Measurements from ENCODE around the gene CEP112. TPM values are rescaled to one million over a fixed set of nuclear protein-coding genes. Genes with fewer than 3 reads are reported as not detected.

The CEP112 gene
- polyA plus RNA-seq, 1 donor from 2014 or later = 6.0 TPM

GRCh38 chr17:65670667-65671371 is 521.1 kb downstream of the CEP112 start:
- TF ChIP-seq EZH2 (IDR thresholded peaks at IDR 0.05; ENCODE audit: borderline replicate concordance, insufficient read depth, low read length, poor library complexity, severe bottlenecking) (no peak), EP300 (conservative IDR thresholded peaks at IDR 0.05; ENCODE audit: poor library complexity, severe bottlenecking) (no peak), SMC3 (conservative IDR thresholded peaks at IDR 0.05; ENCODE audit: poor library complexity) (no peak), MXI1 (conservative IDR thresholded peaks at IDR 0.05; ENCODE audit: poor library complexity, severe bottlenecking) (no peak), POLR2AphosphoS5 (IDR thresholded peaks at IDR 0.05) (no peak), TAF1 (IDR thresholded peaks at IDR 0.05; ENCODE audit: low read depth) (no peak), RAD21 (conservative IDR thresholded peaks at IDR 0.05) (no peak)
- TF ChIP-seq, protein P1, sequence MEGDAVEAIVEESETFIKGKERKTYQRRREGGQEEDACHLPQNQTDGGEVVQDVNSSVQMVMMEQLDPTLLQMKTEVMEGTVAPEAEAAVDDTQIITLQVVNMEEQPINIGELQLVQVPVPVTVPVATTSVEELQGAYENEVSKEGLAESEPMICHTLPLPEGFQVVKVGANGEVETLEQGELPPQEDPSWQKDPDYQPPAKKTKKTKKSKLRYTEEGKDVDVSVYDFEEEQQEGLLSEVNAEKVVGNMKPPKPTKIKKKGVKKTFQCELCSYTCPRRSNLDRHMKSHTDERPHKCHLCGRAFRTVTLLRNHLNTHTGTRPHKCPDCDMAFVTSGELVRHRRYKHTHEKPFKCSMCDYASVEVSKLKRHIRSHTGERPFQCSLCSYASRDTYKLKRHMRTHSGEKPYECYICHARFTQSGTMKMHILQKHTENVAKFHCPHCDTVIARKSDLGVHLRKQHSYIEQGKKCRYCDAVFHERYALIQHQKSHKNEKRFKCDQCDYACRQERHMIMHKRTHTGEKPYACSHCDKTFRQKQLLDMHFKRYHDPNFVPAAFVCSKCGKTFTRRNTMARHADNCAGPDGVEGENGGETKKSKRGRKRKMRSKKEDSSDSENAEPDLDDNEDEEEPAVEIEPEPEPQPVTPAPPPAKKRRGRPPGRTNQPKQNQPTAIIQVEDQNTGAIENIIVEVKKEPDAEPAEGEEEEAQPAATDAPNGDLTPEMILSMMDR (IDR thresholded peaks at IDR 0.05; ENCODE audit: poor library complexity, severe bottlenecking) = no peak
- TF ChIP-seq, protein P2, sequence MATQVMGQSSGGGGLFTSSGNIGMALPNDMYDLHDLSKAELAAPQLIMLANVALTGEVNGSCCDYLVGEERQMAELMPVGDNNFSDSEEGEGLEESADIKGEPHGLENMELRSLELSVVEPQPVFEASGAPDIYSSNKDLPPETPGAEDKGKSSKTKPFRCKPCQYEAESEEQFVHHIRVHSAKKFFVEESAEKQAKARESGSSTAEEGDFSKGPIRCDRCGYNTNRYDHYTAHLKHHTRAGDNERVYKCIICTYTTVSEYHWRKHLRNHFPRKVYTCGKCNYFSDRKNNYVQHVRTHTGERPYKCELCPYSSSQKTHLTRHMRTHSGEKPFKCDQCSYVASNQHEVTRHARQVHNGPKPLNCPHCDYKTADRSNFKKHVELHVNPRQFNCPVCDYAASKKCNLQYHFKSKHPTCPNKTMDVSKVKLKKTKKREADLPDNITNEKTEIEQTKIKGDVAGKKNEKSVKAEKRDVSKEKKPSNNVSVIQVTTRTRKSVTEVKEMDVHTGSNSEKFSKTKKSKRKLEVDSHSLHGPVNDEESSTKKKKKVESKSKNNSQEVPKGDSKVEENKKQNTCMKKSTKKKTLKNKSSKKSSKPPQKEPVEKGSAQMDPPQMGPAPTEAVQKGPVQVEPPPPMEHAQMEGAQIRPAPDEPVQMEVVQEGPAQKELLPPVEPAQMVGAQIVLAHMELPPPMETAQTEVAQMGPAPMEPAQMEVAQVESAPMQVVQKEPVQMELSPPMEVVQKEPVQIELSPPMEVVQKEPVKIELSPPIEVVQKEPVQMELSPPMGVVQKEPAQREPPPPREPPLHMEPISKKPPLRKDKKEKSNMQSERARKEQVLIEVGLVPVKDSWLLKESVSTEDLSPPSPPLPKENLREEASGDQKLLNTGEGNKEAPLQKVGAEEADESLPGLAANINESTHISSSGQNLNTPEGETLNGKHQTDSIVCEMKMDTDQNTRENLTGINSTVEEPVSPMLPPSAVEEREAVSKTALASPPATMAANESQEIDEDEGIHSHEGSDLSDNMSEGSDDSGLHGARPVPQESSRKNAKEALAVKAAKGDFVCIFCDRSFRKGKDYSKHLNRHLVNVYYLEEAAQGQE (IDR thresholded peaks at IDR 0.05; ENCODE audit: borderline replicate concordance) = no peak
- Histone ChIP-seq H3K9ac (ENCODE audit: low read length) (no peak overlapping the region), H3K4me3 (ENCODE audit: low read length) (no peak overlapping the region), H3K4me2 (ENCODE audit: low read length) (no peak overlapping the region), H3K27me3 (ENCODE audit: insufficient read depth, low read depth, low read length) (no peaks in the 10 kb centered on the region), H3K36me3 (ENCODE audit: insufficient read depth, low read length) (no peaks in the 10 kb centered on the region), H3F3A (ENCODE audit: insufficient read depth, low read length, poor library complexity, severe bottlenecking) (no peaks in the 10 kb centered on the region), H4K20me1 (ENCODE audit: insufficient read depth) (no peaks in the 10 kb centered on the region), H3K79me2 (replicated peaks; ENCODE audit: insufficient read depth, low read length) (no peaks in the 10 kb centered on the region), H2AFZ (ENCODE audit: low read depth, low read length) (no peak overlapping the region), H3K9me2 (ENCODE audit: insufficient read depth, low read length) (no peaks in the 10 kb centered on the region), H3K9me3 (ENCODE audit: low read length) (no peaks in the 10 kb centered on the region), H3K27ac (ENCODE audit: low read length) (no peak overlapping the region)

DNA sequence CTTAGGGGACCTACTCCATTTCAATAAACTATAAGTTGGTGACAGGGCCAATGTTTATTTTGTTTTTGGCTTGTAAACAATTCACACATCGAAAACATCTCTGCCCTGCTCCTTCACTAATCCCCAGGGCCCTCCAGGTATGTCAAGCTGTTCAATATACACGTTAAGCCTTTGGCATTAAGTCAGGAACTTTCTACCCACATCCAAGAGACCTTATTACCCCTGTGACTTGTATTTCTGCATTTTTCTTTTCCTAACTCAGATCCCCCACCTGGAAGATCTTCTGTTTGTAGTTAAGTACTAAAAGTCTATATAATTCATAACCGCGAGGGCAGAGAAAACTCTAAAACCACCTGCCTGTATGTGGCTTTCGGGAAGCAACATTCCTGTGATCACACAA is 523.7 kb downstream of the CEP112 start:
- H4K20me1 ChIP-seq (ENCODE audit: insufficient read depth) = no peaks in the 10 kb centered on the region
- H3K9me2 ChIP-seq (ENCODE audit: insufficient read depth, low read length) = no peaks in the 10 kb centered on the region
- H3K4me3 ChIP-seq (ENCODE audit: low read length) = no peak overlapping the region
- H2AFZ ChIP-seq (ENCODE audit: low read depth, low read length) = no peak overlapping the region
- no peaks in the 10 kb centered on the region for H3F3A ChIP-seq (ENCODE audit: insufficient read depth, low read length, poor library complexity, severe bottlenecking)
- no peaks in the 10 kb centered on the region for H3K36me3 ChIP-seq (ENCODE audit: insufficient read depth, low read length)
- H3K27ac ChIP-seq (ENCODE audit: low read length) = no peak overlapping the region
- TF ChIP-seq, protein P1 (IDR thresholded peaks at IDR 0.05; ENCODE audit: poor library complexity, severe bottlenecking) = no peak
- TF ChIP-seq RAD21 (conservative IDR thresholded peaks at IDR 0.05) = no peak
- TF ChIP-seq MXI1 (conservative IDR thresholded peaks at IDR 0.05; ENCODE audit: poor library complexity, severe bottlenecking) = no peak
- TF ChIP-seq SMC3 (conservative IDR thresholded peaks at IDR 0.05; ENCODE audit: poor library complexity) = no peak
- TF ChIP-seq EZH2 (IDR thresholded peaks at IDR 0.05; ENCODE audit: borderline replicate concordance, insufficient read depth, low read length, poor library complexity, severe bottlenecking) = no peak
- no peak for TF ChIP-seq TAF1 (IDR thresholded peaks at IDR 0.05; ENCODE audit: low read depth)
- TF ChIP-seq POLR2AphosphoS5 (IDR thresholded peaks at IDR 0.05) = no peak
- no peak for TF ChIP-seq EP300 (conservative IDR thresholded peaks at IDR 0.05; ENCODE audit: poor library complexity, severe bottlenecking)
- TF ChIP-seq, protein P2 (IDR thresholded peaks at IDR 0.05; ENCODE audit: borderline replicate concordance) = no peak
- H3K4me2 ChIP-seq (ENCODE audit: low read length) = no peak overlapping the region
- no peaks in the 10 kb centered on the region for H3K9me3 ChIP-seq (ENCODE audit: low read length)
- H3K27me3 ChIP-seq (ENCODE audit: insufficient read depth, low read depth, low read length) = no peaks in the 10 kb centered on the region
- H3K79me2 ChIP-seq (replicated peaks; ENCODE audit: insufficient read depth, low read length) = no peaks in the 10 kb centered on the region
- no peak overlapping the region for H3K9ac ChIP-seq (ENCODE audit: low read length)

Measured in neural cell (in vitro differentiated cells).